OCI-M1 (cell line): ENCODE results near the gene TMEM50B.
"Not testable (repeated sequence)": the region's sequence is repeated elsewhere in the genome, so short reads cannot be mapped to it uniquely, and the experiment has no call there.

ENCODE experiments used
- DNase-seq: peaks from one replicate; lab custom pipeline; 2025; lab: John Stamatoyannopoulos, UW

TMEM50B gene

DNA sequence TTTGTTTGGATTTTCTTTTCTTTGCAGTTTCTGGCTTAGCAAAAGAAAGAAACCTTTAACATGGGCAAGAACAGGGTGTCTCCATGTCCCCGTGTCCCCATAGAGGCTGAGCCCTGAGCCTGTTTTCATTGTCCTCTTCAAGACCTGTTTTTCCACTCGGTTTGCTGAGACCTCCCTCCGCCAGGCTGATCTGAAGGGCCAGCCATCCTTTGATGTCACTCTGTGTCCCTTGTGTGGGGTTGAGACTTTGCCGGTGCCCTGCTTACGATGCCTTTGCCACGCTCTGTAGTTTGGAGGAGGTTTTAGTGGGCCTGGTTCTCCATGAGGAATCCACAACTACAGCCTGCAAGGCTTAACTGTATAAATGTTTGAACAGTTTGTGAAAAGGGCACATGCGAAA lies 52.7 kb downstream of the TMEM50B start:
- DNase-seq = no peak

DNA sequence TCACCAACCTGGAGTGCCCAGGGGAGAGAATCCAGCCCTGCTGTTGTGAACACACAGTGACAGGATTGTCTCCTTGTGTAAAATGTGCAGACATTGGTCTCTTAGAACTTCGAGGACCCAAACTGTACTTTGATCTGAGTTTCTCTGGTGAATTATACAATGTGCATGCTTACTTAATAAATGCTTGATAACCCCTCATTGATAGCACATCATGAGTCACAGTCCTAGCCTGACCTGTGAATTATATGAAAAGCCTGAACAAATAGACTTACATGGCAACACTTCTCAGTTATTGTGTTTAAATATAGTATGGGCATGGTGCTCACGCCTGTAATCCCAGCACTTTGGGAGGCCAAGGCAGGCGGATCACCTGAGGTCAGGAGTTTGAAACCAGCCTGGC lies 53.9 kb downstream of the TMEM50B start:
- DNase-seq = no peak

DNA sequence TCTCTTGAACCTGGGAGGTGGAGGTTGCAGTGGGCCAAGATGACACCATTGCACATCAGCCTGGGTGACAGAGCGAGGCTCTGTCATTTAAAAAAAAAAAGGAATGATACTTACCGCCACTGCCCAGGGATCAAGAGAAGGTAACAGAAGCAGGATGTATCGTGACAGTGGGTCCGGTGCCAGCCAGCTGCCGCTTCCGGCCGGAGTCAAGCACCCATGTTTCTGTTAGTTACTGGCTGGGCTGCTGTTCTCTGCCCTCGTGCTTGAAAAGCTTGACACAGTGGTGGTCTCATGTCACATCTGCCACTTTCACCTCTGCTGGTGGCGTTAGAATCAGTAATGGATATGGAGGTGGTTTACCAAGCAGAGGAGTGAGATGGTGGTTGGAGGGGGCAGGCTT lies 55.6 kb downstream of the TMEM50B start:
- DNase-seq = no peak

DNA sequence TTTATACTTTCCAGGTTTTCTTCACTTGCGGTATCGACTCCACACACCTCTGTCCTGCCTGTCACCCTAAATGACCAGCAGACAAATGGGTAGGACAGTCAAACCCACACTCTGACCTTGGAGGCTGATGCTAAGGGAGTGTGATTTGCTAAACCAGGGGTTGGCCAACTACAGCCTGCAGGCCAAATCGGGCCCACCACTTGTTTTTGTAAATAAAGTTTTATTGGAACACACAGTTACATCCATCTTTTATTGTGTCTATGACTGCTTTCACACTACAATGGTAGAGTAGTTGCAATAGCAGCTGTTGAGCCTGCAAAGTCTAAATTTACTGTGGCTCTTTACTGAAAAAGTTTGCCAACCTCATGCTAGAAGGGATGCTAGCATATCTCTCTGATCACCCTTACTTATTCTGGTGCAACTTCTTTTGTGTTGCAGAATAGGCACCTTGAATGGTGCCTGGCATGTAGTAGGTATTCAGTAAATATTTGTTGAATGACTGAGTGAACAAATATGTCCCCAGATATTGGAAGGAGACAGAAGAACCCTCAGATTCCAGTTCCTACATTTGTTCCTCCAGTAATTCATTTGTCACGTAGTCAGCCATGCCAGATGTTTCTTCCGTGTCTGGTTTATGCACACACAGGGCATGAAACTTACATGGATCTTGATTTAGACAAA lies 57.9 kb downstream of the TMEM50B start:
- no peak for DNase-seq

DNA sequence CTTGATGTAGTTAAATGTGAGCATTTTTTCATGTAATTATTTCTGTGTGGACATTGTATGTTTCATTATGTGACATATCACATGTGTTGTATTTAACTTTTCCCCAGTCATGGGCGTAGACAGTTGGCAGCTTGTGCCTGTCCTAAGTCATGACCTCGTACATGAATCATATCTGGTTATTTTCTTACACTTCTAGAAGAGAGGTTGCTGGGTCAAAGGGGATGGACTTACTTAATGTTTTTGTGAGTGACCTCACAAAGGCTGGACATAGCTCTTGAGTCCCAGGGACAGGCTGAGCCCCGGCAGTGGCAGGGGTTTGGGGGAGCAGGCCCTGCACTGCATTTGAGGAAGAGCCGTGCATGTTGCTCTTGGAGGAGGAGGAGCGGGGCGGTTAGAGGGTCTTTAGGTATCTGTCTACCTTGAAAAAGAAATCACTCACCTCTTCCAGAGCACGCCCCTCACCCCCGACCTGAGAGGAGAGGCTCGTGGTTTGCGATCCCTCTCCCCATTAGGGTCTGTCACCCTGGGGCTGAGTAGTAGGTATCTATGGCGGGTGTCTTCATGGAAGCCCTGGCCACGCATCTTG lies 60.1 kb downstream of the TMEM50B start:
- DNase-seq = no peak

DNA sequence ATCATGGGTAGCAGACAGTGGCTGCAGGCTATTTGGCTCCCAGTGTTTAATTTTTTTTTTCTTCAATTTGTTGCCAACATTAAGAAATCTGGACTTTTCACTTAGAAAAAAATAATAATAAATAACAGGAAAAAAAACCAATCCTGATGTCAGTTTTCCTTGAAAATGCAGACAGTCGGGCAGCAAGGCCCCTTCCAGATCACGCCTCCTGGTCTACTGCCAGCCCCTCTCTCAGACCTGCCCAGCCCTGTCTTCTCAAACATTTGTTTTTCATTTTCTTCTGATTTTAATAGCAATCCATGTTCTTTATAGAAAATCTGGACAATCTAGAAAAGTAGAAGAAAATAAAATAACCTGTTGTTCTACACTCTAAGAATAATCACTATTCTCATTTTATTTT lies 61.1 kb downstream of the TMEM50B start:
- no peak for DNase-seq

DNA sequence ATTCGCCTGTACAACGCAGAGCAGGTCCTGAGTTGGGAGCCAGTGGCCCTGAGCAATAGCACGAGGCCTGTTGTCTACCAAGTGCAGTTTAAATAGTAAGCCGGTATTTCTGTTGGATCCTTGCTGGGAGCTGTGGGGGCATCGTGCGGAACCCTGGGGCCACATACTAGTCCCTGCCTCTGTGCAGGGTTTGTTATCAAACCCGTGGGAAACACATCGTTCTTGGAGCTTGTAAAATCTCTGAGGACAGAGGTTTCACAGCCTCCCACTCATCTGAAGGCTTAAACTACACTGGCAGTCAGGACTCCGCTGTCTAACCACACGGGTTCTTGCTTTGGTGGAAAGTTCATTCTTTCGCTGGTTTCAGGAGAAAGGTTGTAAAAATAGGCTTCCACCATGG lies 64.8 kb downstream of the TMEM50B start:
- DNase-seq = no peak

DNA sequence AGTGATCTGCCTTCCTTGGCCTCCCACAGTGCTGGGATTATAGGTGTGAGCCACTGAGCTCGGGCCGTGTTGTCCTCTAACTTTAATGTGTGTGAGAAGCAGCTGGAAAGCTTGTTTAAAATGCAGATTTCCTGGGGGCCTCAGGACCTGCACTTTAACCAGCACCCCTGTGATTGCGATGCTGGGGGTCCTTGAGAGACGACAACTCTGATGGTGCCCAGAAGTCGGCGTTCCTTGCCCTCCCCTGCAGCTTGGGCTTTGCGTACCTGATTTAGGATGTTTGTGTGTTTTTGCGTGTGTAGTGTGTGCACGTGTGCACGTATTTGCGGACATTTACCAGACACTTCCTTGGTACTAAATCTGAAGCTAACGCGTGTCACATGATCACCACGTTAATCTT lies 65.7 kb downstream of the TMEM50B start:
- no peak for DNase-seq

DNA sequence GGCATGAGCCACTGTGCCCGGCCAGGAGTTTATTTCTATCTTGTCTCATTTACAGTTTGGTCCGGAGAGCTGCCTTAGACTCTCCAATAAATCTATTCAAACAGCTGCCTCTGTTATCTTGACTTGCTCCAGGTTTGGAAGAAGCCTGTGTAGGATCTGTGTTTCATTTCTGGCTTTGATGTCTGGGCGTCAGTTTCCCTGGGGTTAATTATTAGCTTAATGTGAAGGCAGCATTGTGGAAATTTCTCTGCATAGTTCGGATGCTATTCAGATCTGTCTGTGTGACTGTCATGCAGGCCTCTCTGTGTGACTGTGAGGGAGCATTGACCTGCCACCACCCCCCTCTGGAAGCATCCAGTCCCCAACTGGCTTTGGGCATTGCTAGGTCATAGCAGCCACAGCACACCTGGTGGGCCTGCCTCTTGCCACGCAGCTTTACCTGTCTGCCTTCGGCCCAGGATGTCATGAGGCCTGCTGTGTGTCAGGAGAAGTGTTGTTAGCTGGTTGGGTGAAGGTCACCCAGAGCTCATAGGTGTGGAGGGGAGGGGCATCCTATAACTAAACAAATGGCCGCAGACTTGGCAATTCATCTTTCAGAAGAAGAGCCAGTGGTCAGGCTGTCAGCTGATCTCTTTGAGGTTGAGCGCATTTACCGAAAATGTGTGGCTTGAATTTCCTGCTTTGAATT lies 66.8 kb downstream of the TMEM50B start:
- DNase-seq = no peak

DNA sequence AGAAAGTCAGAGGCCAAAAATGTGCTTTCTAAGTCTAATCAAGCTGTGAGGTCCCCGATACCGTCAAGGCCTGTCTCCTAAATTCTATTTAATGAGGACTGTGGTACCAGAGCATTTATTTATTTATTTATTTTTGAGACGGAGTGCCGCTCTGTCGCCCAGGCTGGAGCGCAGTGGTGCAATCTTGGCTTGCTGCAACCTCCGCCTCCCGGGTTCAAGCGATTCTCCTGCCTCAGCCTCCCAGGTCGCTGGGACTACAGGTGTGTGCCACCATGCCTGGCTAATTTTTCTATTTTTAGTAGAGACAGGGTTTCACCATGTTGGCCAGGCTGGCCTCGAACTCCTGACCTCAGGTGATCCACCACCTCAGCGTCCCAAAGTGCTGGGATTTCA lies 67.3 kb downstream of the TMEM50B start:
- not testable (repeated sequence) for DNase-seq

DNA sequence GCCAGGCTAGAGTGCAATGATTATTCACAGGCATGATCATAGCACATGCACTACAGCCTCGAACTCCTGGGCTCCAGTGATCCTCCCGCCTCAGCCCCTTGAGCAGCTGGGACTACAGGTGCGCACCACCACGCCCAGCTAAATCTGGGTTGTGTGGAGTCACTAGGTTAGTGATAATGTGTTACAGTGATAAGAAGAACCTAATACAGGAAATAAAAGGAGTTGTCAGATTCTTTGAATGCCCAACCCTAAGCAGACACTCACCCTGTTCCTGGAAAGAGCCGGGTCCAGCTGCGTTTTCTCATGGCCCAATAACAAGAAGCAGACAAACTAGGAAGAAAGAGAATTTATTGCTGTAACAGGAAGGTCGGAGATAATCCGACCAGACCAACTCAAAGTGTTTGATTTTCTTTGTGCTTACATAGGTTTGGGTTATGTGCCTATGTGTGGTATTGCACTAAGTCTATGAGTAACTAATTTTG lies 67.8 kb downstream of the TMEM50B start:
- DNase-seq = no peak

DNA sequence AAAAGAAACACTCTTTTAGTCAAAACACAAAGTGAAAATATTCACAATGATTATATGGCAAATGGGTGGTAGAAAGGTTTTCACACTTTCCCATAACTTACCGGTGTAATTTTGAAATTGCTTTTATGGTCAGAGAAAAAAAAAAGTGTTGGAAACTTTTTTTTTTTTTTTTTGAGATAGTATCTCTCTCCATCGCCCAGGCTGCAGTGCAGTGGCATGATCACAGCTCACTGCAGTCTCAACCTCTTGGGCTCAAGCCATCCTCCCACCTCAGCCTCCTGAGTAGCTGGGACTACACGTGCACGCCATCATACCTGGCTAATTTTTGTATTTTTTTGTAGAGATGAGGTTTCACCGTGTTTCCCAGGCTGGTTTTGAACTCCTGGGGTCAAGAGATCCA lies 73.3 kb downstream of the TMEM50B start:
- no peak for DNase-seq

DNA sequence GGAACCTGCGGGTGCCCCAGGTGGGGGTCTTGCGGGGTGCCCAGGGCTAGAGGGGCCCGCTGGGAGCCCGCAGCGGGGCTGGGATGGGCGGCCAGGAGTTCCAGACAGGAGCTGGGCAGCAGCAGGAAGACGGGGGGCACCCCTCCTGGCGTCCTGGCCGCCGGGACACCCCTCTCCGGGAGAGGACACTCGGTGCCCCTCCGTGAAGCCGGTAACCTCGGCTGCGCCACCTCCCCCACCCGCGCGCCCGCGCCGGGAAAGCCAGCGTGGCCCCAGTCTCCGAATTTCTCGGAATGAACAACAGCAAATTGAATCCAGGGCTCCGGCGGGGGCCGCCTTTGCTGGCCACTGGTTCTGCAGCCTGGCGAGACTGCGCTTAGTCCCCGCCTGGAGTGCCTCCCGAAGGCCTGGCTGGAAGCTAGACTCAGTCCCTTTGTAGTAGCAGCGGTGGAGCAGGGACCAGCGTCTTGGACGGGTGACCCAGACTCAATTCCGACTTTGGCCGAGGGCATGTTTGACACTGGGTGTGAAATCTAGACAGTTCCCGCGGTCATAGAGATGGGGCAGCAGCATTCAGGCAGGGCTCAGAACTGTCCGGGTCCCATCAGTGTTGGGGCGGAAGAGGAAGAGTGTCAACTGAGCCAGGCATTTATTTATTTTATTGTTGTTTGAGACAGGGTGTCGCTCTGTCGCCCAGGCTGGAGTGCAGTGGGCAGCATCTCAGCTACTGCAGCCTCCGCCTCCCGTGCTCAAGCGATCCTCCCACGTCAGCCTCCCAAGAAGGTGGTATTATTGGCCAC lies 75.8 kb downstream of the TMEM50B start:
- DNase-seq = peak; percentile 45

DNA sequence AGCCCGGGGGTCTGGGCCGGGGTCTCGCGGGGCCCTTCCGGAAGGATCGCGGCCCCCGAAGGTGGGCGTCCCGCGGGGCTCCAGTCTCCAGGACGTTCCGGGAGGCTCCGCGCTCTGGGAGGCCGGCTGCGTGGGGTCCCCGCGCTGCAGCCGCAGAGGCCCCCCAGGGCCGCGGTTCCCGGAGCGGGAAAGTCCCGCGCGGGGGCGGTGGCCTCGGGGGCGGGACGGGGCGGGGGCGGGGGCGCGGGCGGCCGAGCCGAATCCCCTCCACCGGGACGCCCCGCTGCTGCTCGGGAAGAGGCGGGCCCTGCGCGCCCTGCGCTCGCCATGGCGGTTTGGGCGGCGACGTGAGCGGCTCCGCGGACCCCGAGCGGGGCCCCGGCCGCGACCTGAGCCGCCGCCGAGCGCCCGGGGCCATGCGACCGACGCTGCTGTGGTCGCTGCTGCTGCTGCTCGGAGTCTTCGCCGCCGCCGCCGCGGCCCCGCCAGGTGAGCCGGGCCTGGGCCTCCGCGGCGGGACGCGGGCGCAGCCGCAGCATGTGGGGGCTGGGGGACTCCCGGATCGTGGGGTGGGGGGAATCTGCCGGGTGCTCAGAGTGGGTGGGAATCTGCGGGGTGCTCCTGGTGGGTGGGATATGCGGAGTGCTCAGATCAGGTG lies 76.5 kb downstream of the TMEM50B start, which contains the start of gene IFNGR2:
TSS of gene IFNGR2 (plus strand) at position 286 of the 658 bp plus-strand sequence. CDS start at position 417, 131 bp downstream.
- DNase-seq = no peak

DNA sequence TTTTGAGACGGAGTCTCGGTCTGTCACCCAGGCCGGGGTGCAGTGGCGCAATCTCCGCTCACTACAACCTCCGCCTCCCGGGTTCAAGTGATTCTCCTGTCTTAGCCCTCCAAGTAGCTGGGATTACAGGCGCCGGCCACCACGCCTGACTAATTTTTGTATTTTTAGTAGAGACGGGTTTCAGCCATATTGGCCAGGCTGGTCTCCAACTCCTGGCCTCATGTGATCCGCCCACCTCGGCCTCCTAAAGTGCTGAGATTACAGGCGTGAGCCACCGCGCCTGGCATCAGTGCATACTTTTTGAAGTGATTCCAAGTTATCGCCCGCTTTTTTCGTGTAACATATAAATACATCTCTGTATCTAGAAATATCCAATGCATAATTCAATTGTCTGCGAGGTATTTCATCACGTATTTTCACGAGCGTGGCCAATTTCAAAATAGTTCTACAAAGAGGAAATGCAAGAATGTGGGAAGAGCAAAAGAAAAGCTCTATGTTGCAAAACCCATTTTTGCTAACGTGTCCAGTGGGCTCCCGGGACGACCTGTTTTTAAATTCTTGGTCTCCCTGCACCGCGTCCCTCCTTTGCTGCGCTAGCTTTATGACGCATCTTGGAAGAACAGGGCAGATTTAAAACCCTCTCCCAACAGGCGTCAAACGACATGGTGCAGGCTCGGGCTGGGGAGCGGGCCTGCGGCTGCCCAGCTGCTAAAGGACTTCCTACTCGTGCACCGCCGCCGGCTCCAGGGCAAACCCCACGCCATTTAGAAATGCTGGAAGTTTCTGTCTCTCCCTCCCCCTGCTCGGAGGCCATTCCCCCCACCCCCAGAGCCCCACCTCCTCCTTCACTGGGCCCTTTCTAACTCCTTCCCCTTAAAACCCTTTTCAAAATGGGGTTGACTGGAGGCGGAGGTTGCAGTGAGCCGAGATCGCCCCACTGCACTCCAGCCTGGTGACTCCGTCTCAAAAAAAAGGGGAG lies 77.5 kb downstream of the TMEM50B start:
- no peak for DNase-seq

DNA sequence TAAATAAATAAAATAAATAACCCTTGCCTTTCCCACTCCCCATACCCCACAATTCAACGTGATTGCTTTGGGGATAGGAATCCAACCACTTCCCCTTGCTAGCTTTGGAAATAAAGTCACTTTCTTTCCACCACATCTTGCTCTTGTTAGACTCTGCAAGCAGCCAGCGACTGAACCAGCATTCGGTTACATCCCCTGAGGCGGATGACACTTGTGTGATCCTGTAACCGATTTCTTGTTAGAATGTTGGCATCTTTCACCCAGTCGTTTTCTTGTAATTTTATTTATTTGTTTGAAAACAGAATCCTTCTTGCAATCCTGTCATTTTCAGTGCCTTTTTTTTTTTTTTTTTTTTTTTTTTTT lies 78.2 kb downstream of the TMEM50B start:
- no peak for DNase-seq
